AG04450 (cell line): Measurements from ENCODE around the gene GABBR2. TPM values are rescaled to one million over a fixed set of nuclear protein-coding genes. Genes with fewer than 3 reads are reported as not detected.

Experiments
- CTCF ChIA-PET: fragments of 300-600, 350-600 bp; formaldehyde crosslinking; extraction: SDS; loops from one replicate; lab custom pipeline; 2022; ENCODE audit warnings: antibody characterized with exemption, inconsistent platforms; lab: Charles Lee
- POLR2A ChIA-PET: fragments of 350-600 bp; formaldehyde crosslinking; extraction: SDS; loops from one replicate; lab custom pipeline; 2021; ENCODE audit warnings: antibody characterized with exemption, inconsistent platforms; lab: Yijun Ruan, JAX
- DNase-seq: peaks from one replicate; pipeline ENCODE4 v3.0.0-alpha.2; 2011; ENCODE audit warnings: low read depth, low spot score
- H3K27ac ChIP-seq: one replicate; pipeline ENCODE4 v1.5.1; 2012; ENCODE audit warnings: low read depth, low read length, control low read depth
- H3K27me3 ChIP-seq: one replicate; pipeline ENCODE4 v1.6.0; 2012; ENCODE audit warnings: low read length; ENCODE audit not compliant: control insufficient read depth, insufficient read depth
- H3K4me3 ChIP-seq: 2 replicates; pipeline ENCODE4 v1.5.1; 2011; ENCODE audit warnings: mild to moderate bottlenecking, low read depth, low read length, control low read depth
- H3K9me3 ChIP-seq: 2 replicates; pipeline ENCODE4 v1.5.1; 2012; ENCODE audit warnings: low read length; ENCODE audit not compliant: control insufficient read depth, insufficient read depth
- polyA plus RNA-seq: library from polyadenylated mRNA; depleted of rRNA; stranded (reverse); fragments of >200 nt; gene quantifications from 2 replicates; pipeline ENCODE4 v1.2.3, GENCODE V29; 2011
- TF ChIP-seq, protein P1 (sequence below): IDR thresholded peaks from 2 replicates; pipeline ENCODE4 v1.5.1; 2011; ENCODE audit warnings: low read depth, low read length, control low read depth, inconsistent platforms

The GABBR2 gene
- polyA plus RNA-seq, 1 experiment = 2.4 TPM

DNA sequence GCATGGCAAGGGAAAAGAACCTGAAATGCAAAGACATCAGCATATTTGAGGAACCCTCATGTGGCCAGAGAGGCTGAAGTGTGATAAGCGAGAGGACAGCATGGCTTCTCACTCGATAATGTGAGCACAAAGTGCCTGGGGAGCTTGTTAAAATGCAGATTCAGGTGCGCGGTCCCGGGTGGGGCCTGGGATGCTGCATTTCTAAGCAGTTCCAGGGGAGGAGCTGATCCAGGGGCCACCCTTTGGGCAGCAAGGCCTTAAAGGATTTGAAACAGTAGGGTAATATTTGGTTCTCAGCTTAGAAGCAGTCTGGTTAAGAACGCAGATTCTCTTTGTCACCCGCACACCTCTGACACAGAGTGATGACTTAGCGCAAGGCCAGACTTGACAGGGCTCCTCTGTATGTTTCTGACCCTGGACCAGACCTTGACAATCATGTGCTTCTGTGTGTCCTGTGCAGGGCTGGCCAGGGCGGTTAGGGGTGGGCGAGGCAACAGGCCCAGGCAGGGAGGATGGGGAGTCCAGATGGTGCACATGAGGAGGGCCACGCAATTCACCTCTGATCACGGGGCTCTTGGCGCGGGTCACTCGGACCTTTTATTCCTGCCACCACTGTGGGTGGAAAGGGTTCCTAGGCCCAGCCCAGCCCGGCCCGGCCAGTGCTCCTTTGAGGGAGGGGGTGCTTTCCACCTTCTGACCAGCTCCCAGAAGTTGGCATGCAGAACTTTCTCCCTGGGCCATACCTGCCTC is 390.5 kb downstream of the GABBR2 start:
- ChIA-PET CTCF (interaction anchor here (8.6 kb wide), 1 partner anchor 458 kb away, joined by 197 read pairs; no protein-coding TSS in a partner anchor), POLR2A (interaction anchor here (1.1 to 1.6 kb wide), 2 partner anchors 13 kb away, joined by 3 read pairs; no protein-coding TSS in a partner anchor)
- Histone ChIP-seq H3K27me3 (peaks cover 2% of the 10 kb centered on the region), H3K9me3 (no peaks in the 10 kb centered on the region; the same call in 1 of the 2 replicates), H3K4me3 (no peak overlapping the region), H3K27ac (peak overlapping the region; percentile 31)
- DNase-seq = no peak
- TF ChIP-seq, protein P1, sequence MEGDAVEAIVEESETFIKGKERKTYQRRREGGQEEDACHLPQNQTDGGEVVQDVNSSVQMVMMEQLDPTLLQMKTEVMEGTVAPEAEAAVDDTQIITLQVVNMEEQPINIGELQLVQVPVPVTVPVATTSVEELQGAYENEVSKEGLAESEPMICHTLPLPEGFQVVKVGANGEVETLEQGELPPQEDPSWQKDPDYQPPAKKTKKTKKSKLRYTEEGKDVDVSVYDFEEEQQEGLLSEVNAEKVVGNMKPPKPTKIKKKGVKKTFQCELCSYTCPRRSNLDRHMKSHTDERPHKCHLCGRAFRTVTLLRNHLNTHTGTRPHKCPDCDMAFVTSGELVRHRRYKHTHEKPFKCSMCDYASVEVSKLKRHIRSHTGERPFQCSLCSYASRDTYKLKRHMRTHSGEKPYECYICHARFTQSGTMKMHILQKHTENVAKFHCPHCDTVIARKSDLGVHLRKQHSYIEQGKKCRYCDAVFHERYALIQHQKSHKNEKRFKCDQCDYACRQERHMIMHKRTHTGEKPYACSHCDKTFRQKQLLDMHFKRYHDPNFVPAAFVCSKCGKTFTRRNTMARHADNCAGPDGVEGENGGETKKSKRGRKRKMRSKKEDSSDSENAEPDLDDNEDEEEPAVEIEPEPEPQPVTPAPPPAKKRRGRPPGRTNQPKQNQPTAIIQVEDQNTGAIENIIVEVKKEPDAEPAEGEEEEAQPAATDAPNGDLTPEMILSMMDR = no peak

DNA sequence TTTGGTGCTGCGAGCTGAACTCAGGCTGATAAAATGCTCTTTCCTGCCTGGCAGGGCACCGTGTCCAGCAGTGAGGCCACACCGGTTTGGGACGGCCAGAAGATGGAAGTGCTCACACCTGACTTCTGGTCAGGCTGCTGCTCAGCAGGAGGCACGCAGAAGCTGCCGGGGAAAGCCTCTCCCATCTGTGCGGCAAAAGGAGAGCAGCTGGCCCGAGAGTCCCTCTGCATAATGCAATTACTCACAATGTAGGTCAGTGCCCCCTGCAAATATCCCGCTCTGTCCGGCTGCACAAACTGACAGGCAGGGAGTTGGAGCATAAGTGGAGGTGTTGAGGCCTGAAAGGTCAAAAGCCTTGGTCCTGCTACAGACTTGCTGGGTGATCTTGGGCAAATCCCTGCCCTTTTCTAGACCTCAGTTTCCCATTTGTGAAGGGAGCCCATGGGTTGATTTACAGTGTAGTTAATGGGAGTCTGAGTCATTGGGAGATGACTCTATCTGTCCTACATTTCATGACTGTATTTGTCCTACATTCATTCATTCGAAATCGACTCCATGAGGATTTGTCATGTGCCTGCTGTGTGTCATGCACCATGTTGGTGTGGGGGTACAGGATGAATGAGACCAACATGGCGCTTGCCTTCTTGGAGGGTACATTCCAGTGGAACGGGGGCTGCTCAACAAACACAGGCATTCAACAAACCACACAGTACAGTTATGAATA is 391.4 kb downstream of the GABBR2 start:
- CTCF ChIA-PET = interaction anchor here (1.7 to 8.6 kb wide), 3 partner anchors 11 to 459 kb away, joined by 5 to 197 read pairs (median 6); no protein-coding TSS in a partner anchor
- H3K27me3 ChIP-seq = no peaks in the 10 kb centered on the region
- no peaks in the 10 kb centered on the region; the same call in 1 of the 2 replicates for H3K9me3 ChIP-seq
- no peak overlapping the region for H3K4me3 ChIP-seq
- no peak for DNase-seq
- peak overlapping the region; percentile 31 for H3K27ac ChIP-seq
- TF ChIP-seq, protein P1 = no peak
- POLR2A ChIA-PET = interaction anchor here (1.6 kb wide), 1 partner anchor 13 kb away, joined by 3 read pairs; no protein-coding TSS in a partner anchor

DNA sequence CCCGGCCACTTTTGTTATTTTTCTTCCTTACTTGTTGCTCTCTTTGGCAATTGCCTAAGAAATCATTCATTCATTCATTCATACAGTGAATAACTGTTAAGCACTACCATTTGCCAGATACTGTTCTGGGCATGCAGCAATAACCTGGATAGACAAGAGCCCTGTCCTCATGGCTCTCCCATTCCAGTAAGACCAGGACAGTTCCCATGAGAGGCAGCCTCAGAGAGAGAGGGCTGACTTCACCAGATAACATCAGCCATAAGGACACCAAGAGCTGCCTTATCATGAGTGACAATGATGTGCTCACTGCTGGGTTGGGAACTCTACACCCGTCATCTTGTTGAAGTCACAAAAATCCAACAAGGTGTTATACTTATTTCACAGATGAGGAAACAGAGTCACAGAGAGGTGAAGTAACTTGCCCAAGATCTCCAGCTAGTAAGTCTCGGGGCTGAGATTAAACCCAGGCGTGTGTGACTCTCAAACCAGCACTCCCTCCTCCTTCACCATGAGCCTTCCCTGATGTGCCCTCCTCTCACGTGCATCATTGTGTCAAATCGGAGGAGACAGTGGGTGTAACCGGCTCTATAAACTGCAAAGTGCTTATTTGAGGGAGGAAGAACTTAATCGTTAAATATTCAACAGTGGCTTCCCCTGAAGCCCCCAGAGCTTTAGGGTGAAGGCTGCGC is 392.1 kb downstream of the GABBR2 start:
- no peak for DNase-seq
- TF ChIP-seq, protein P1 = no peak
- POLR2A ChIA-PET = interaction anchor here (0.6 to 1.6 kb wide), 2 partner anchors 14 to 250 kb away, joined by 3 read pairs; no protein-coding TSS in a partner anchor
- CTCF ChIA-PET = interaction anchor here (0.8 to 8.6 kb wide), 14 partner anchors 10 to 475 kb away, joined by 3 to 197 read pairs (median 5); partner anchors contain the start of gene GABBR2
- Histone ChIP-seq H3K27ac (no peak overlapping the region), H3K27me3 (no peaks in the 10 kb centered on the region), H3K4me3 (no peak overlapping the region), H3K9me3 (no peaks in the 10 kb centered on the region; the same call in 1 of the 2 replicates)

DNA sequence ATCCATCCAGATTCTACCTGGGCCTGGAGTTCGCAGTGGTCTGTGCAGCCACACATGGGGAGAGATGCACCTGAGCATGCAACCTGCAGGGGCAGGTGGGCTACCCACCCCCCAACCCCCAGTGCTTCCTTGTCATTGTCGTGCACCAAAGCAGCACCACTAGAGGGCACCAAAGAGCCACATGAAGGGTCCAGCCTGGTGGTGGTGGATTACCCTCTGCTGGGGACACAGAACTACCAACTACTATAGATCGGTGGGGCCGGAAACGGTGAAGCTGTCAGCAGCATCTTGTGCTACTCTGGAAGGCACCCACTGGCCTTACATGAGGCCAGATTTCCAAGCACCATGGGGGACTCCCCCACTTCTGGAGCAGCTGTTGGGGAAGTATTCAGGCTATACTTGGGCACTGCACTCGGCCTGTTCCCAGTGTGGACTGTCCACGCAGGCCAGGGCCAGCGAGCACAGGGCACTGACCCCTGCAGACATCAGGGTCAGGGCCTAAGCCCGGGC is 393.1 kb downstream of the GABBR2 start:
- H3K27ac ChIP-seq = no peak overlapping the region
- TF ChIP-seq, protein P1 = peak; percentile 94
- no peaks in the 10 kb centered on the region for H3K27me3 ChIP-seq
- ChIA-PET CTCF (interaction anchor here (0.5 to 8.6 kb wide), 29 partner anchors 8 to 476 kb away, joined by 3 to 197 read pairs (median 4); partner anchors contain the start of gene GABBR2), POLR2A (interaction anchor here (1.3 kb wide), 1 partner anchor 460 kb away, joined by 4 read pairs; no protein-coding TSS in a partner anchor)
- H3K4me3 ChIP-seq = no peak overlapping the region
- H3K9me3 ChIP-seq = no peaks in the 10 kb centered on the region
- DNase-seq = peak; percentile 67
